GM23338 (cell line): ENCODE results near the gene SCGB3A1. TPM values are rescaled to one million over a fixed set of nuclear protein-coding genes. Genes with fewer than 3 reads are reported as not detected.

Experiments
- ATAC-seq: fragments of 200-7000 bp; cut with Tn5 transposase; 3 replicates; pipeline ENCODE4 v1.9.1; 2020
- DNase-seq: peaks from one replicate; pipeline ENCODE4 v3.0.0-alpha.2; 2015; ENCODE audit warnings: low spot score
- H2AFZ ChIP-seq: fragments of 200-600 bp; sonication (generic); 2 replicates; pipeline ENCODE4 v1.8.0; 2016; ENCODE audit warnings: antibody characterized with exemption, mild to moderate bottlenecking, moderate library complexity
- H3F3A ChIP-seq: fragments of 200-600 bp; sonication (generic); replicated peaks from 2 replicates; pipeline ENCODE4 v1.8.0; 2017; ENCODE audit warnings: antibody characterized with exemption, mixed run types, low read depth
- H3K27ac ChIP-seq: fragments of 200-600 bp; sonication (generic); 2 replicates; pipeline ENCODE4 v1.6.1; 2016; ENCODE audit warnings: low read depth
- H3K27me3 ChIP-seq: fragments of 200-600 bp; sonication (generic); 2 replicates; pipeline ENCODE4 v1.8.0; 2016; ENCODE audit warnings: mild to moderate bottlenecking, mixed run types, moderate library complexity; ENCODE audit not compliant: insufficient read depth
- H3K36me3 ChIP-seq: fragments of 200-600 bp; sonication (generic); 2 replicates; pipeline ENCODE4 v1.8.0; 2016; ENCODE audit warnings: mild to moderate bottlenecking; ENCODE audit not compliant: insufficient read depth
- H3K4me1 ChIP-seq: fragments of 200-600 bp; sonication (generic); 2 replicates; pipeline ENCODE4 v1.8.0; 2016; ENCODE audit warnings: mild to moderate bottlenecking, moderate library complexity; ENCODE audit not compliant: insufficient read depth
- H3K4me2 ChIP-seq: fragments of 200-600 bp; sonication (generic); 2 replicates; pipeline ENCODE4 v1.7.1; 2017; ENCODE audit warnings: mixed run types
- H3K4me3 ChIP-seq: fragments of 200-600 bp; sonication (generic); 2 replicates; pipeline ENCODE4 v1.6.1; 2016; ENCODE audit warnings: mixed run types
- H3K79me2 ChIP-seq: fragments of 200-600 bp; sonication (generic); replicated peaks from 2 replicates; pipeline ENCODE4 v1.8.0; 2017; ENCODE audit warnings: mild to moderate bottlenecking; ENCODE audit not compliant: insufficient read depth
- H3K9me2 ChIP-seq: fragments of 200-600 bp; sonication (generic); 2 replicates; pipeline ENCODE4 v1.8.0; 2017; ENCODE audit not compliant: insufficient read depth
- H4K20me1 ChIP-seq: fragments of 200-600 bp; sonication (generic); replicated peaks from 2 replicates; pipeline ENCODE4 v1.8.0; 2017; ENCODE audit warnings: mild to moderate bottlenecking; ENCODE audit not compliant: insufficient read depth
- H3K27ac Mint-ChIP-seq: 2 replicates; pipeline ENCODE4 v1.8.0; 2020; ENCODE audit warnings: inconsistent platforms, mild to moderate bottlenecking, moderate library complexity, mixed read lengths
- H3K27me3 Mint-ChIP-seq: 3 replicates; pipeline ENCODE4 v1.8.0; 2022; ENCODE audit warnings: low read depth, mild to moderate bottlenecking, moderate library complexity, mixed read lengths, inconsistent platforms; ENCODE audit not compliant: insufficient read depth, poor library complexity
- H3K36me3 Mint-ChIP-seq: 3 replicates; pipeline ENCODE4 v1.8.0; 2021; ENCODE audit warnings: low read depth, mild to moderate bottlenecking, inconsistent platforms, moderate library complexity, mixed read lengths
- H3K4me1 Mint-ChIP-seq: 3 replicates; pipeline ENCODE4 v1.8.0; 2020; ENCODE audit warnings: mild to moderate bottlenecking, inconsistent platforms, mixed read lengths
- H3K4me3 Mint-ChIP-seq: 3 replicates; pipeline ENCODE4 v1.8.0; 2021; ENCODE audit warnings: moderate library complexity, mild to moderate bottlenecking, inconsistent platforms, mixed read lengths
- H3K9me3 Mint-ChIP-seq: 3 replicates; pipeline ENCODE4 v1.8.0; 2020; ENCODE audit warnings: moderate library complexity, mild to moderate bottlenecking, inconsistent platforms, mixed read lengths
- CREB1 ChIP-seq: fragments of 250-450 bp; sonication (Bioruptor Pico); IDR thresholded peaks from 2 replicates; pipeline ENCODE4 v1.5.0; 2020; ENCODE audit warnings: low read depth, mild to moderate bottlenecking, moderate library complexity
- ETS1 ChIP-seq: IDR thresholded peaks from 2 replicates; pipeline ENCODE4 v1.6.1; 2016; ENCODE audit warnings: antibody characterized with exemption
- EZH2 ChIP-seq: fragments of 200-600 bp; sonication (generic); IDR thresholded peaks from one replicate; pipeline ENCODE4 v1.8.0; 2017; ENCODE audit warnings: antibody characterized with exemption, mild to moderate bottlenecking, low read depth; ENCODE audit not compliant: unreplicated experiment
- EZH2phosphoT487 ChIP-seq: fragments of 200-600 bp; sonication (generic); IDR thresholded peaks from one replicate; pipeline ENCODE4 v1.8.1; 2018; ENCODE audit warnings: antibody characterized with exemption; ENCODE audit not compliant: unreplicated experiment
- JUNB ChIP-seq: IDR thresholded peaks from one replicate; pipeline ENCODE4 v1.6.1; 2016; ENCODE audit warnings: antibody characterized with exemption; ENCODE audit not compliant: unreplicated experiment
- NANOG ChIP-seq: IDR thresholded peaks from 2 replicates; pipeline ENCODE4 v1.6.1; 2016; ENCODE audit warnings: antibody characterized with exemption, borderline replicate concordance
- POLR2AphosphoS5 ChIP-seq: IDR thresholded peaks from 2 replicates; pipeline ENCODE4 v1.6.1; 2016; ENCODE audit warnings: antibody characterized with exemption, low read depth
- STAT1 ChIP-seq: IDR thresholded peaks from one replicate; pipeline ENCODE4 v1.6.1; 2016; ENCODE audit warnings: antibody characterized with exemption; ENCODE audit not compliant: unreplicated experiment
- ZNF114 ChIP-seq: fragments of 250-450 bp; sonication (Bioruptor Pico); IDR thresholded peaks from 2 replicates; pipeline ENCODE4 v1.5.0; 2020; ENCODE audit warnings: mild to moderate bottlenecking, moderate library complexity
- ZNF331 ChIP-seq: fragments of 250-450 bp; sonication (Bioruptor Pico); IDR thresholded peaks from 2 replicates; pipeline ENCODE4 v1.5.0; 2020; ENCODE audit warnings: low read depth, mild to moderate bottlenecking, moderate library complexity
- ZNF462 ChIP-seq: fragments of 250-450 bp; sonication (Bioruptor Pico); IDR thresholded peaks from 2 replicates; pipeline ENCODE4 v1.5.0; 2020; ENCODE audit warnings: mild to moderate bottlenecking, moderate library complexity
- polyA plus RNA-seq: library from polyadenylated mRNA; unstranded; fragments of >200 nt; fragmentation: Nextera tagmentation; extraction: Ambion mirVana; gene quantifications from 2 replicates; pipeline ENCODE4 v1.2.1, GENCODE V29; 2016
- total RNA-seq: library from RNA; depleted of rRNA; stranded (reverse); fragments of >200 nt; shearing (Covaris generic); gene quantifications from 2 replicates; pipeline ENCODE4 v1.2.3, GENCODE V29; 2014
- TF ChIP-seq, protein P1 (sequence below): IDR thresholded peaks from one replicate; pipeline ENCODE4 v1.6.1; 2018; ENCODE audit warnings: antibody characterized with exemption; ENCODE audit not compliant: unreplicated experiment
- TF ChIP-seq, protein P2 (sequence below), 2 experiments: fragments of 200-600 bp in 1 of 2; sonication (generic) in 1 of 2; conservative IDR thresholded peaks; 2 replicates each; pipeline versions ENCODE4 v1.5.1 to v1.6.1; 2016 to 2017; ENCODE audit warnings: antibody characterized with exemption in 2 of 2, low read depth in 2 of 2, mild to moderate bottlenecking in 2 of 2, moderate library complexity in 1 of 2

SCGB3A1 gene
- total and polyA plus RNA-seq, 2 experiments from 2014 or later, result not detected

DNA sequence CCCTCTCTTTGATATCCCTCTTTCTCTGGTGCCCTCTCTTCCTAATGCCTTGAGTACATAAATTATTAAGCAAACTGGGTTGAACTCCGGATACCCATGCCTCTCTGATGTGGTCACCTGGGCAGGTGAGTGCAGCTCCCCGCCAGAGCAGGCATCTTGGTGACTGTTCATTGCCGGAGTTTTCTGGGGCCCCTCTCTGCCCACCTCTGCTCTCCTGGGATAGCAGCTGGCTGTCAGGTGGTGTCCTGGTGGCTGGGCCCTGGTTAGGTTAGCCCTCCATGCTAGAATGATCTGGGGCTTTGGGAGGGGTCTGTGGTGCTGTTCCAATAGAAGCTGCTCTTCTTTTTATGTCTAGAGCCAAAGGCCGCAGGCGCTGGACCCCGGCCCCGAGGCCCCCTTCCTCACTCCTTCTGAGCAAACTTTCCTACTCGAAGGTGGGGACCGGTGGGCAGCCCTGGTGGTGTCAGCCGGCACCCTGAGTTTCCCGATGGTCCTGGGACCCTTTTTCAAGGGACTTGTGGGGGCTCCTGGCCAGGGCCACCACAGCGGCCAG, 4.9 kb upstream of the SCGB3A1 start:
- Histone ChIP-seq H3F3A (peaks cover 7% of the 10 kb centered on the region; the same call in 1 of the 2 replicates), H2AFZ (no peak overlapping the region), H3K4me2 (no peak overlapping the region), H4K20me1 (no peaks in the 10 kb centered on the region), H3K4me3 (no peak overlapping the region), H3K79me2 (no peaks in the 10 kb centered on the region), H3K36me3 (no peaks in the 10 kb centered on the region), H3K9me2 (no peaks in the 10 kb centered on the region), H3K27ac (no peak overlapping the region), H3K4me1 (0 out of 2 replicates have a peak, but pooled peaks cover 3% of the 10 kb centered on the region), H3K27me3 (peaks cover 21% of the 10 kb centered on the region)
- Mint-ChIP-seq H3K4me1 (peaks cover 5% of the 10 kb centered on the region), H3K27ac (no peak overlapping the region), H3K9me3 (peaks cover 3% of the 10 kb centered on the region; the same call in 1 of the 3 replicates), H3K27me3 (peaks cover 27% of the 10 kb centered on the region), H3K4me3 (no peak overlapping the region), H3K36me3 (peaks cover 5% of the 10 kb centered on the region; the same call in 1 of the 3 replicates)
- ATAC-seq, result no peak
- TF ChIP-seq JUNB (no peak), POLR2AphosphoS5 (no peak), STAT1 (no peak), ZNF462 (no peak), ETS1 (no peak), ZNF114 (CRISPR knock-in tag) (no peak), EZH2 (no peak), ZNF331 (CRISPR knock-in tag) (no peak), EZH2phosphoT487 (no peak), CREB1 (CRISPR knock-in tag) (no peak), NANOG (no peak)
- TF ChIP-seq, protein P1, sequence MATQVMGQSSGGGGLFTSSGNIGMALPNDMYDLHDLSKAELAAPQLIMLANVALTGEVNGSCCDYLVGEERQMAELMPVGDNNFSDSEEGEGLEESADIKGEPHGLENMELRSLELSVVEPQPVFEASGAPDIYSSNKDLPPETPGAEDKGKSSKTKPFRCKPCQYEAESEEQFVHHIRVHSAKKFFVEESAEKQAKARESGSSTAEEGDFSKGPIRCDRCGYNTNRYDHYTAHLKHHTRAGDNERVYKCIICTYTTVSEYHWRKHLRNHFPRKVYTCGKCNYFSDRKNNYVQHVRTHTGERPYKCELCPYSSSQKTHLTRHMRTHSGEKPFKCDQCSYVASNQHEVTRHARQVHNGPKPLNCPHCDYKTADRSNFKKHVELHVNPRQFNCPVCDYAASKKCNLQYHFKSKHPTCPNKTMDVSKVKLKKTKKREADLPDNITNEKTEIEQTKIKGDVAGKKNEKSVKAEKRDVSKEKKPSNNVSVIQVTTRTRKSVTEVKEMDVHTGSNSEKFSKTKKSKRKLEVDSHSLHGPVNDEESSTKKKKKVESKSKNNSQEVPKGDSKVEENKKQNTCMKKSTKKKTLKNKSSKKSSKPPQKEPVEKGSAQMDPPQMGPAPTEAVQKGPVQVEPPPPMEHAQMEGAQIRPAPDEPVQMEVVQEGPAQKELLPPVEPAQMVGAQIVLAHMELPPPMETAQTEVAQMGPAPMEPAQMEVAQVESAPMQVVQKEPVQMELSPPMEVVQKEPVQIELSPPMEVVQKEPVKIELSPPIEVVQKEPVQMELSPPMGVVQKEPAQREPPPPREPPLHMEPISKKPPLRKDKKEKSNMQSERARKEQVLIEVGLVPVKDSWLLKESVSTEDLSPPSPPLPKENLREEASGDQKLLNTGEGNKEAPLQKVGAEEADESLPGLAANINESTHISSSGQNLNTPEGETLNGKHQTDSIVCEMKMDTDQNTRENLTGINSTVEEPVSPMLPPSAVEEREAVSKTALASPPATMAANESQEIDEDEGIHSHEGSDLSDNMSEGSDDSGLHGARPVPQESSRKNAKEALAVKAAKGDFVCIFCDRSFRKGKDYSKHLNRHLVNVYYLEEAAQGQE, result no peak
- TF ChIP-seq, protein P2, sequence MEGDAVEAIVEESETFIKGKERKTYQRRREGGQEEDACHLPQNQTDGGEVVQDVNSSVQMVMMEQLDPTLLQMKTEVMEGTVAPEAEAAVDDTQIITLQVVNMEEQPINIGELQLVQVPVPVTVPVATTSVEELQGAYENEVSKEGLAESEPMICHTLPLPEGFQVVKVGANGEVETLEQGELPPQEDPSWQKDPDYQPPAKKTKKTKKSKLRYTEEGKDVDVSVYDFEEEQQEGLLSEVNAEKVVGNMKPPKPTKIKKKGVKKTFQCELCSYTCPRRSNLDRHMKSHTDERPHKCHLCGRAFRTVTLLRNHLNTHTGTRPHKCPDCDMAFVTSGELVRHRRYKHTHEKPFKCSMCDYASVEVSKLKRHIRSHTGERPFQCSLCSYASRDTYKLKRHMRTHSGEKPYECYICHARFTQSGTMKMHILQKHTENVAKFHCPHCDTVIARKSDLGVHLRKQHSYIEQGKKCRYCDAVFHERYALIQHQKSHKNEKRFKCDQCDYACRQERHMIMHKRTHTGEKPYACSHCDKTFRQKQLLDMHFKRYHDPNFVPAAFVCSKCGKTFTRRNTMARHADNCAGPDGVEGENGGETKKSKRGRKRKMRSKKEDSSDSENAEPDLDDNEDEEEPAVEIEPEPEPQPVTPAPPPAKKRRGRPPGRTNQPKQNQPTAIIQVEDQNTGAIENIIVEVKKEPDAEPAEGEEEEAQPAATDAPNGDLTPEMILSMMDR (conservative IDR thresholded peaks at IDR 0.05; ENCODE audit: low read depth in 2 of 2), result no peak
- DNase-seq, result no peak
